Endothelial cell of umbilical vein (primary cell): ENCODE measurements around the gene ZNF488. TPM values are rescaled to one million over a fixed set of nuclear protein-coding genes. Genes with fewer than 3 reads are reported as not detected.

Source experiments
- BruUV-seq: library from RNA; stranded (reverse); fragments of 400-500 nt; replicated peaks from 2 replicates; lab custom pipeline; 2021; lab: Mats Ljungman, UMichigan
- CTCF ChIA-PET: fragments of 300-600, 350-600 bp; sonication (Branson Sonifier 250); formaldehyde crosslinking; loops from one replicate; lab custom pipeline; 2021; ENCODE audit warnings: antibody characterized with exemption, inconsistent platforms; lab: Charles Lee
- POLR2A ChIA-PET: fragments of 300-600, 350-600 bp; sonication (Branson Sonifier 250); formaldehyde crosslinking; loops from one replicate; lab custom pipeline; 2021; ENCODE audit warnings: antibody characterized with exemption, inconsistent platforms; lab: Charles Lee
- DNase-seq: peaks from one replicate; pipeline ENCODE4 v3.0.0-alpha.2; 2011; ENCODE audit warnings: low read depth, low spot score
- FAIRE-seq: peaks from 2 replicates; lab custom pipeline; 2011; peaks lifted over from hg19 to GRCh38; lab: Jason Lieb, UNC
- H2AFZ ChIP-seq: 2 replicates; pipeline ENCODE4 v1.6.0; 2012; ENCODE audit warnings: low read depth, low read length, control low read depth, inconsistent platforms
- H3K27ac ChIP-seq: 2 replicates; pipeline ENCODE4 v1.5.1; 2011; ENCODE audit warnings: low read depth, mild to moderate bottlenecking, control low read depth, low read length, moderate library complexity; ENCODE audit not compliant: insufficient read depth
- H3K27me3 ChIP-seq, 2 experiments: 2 replicates each; pipeline versions ENCODE4 v1.6.0 to v1.6.1; 2011; ENCODE audit warnings: low read length in 2 of 2, mixed read lengths in 1 of 2; ENCODE audit not compliant: control insufficient read depth in 2 of 2, insufficient read depth in 2 of 2
- H3K36me3 ChIP-seq, 2 experiments: 2 replicates in 1 of 2; 3 replicates in 1 of 2; pipeline ENCODE4 v1.5.1; 2011; ENCODE audit warnings: low read length in 2 of 2, mild to moderate bottlenecking in 1 of 2, moderate library complexity in 1 of 2; ENCODE audit not compliant: control insufficient read depth in 2 of 2, insufficient read depth in 2 of 2; ENCODE audit errors: extremely low read depth in 1 of 2
- H3K4me1 ChIP-seq: 3 replicates; pipeline ENCODE4 v1.5.1; 2011; ENCODE audit warnings: mild to moderate bottlenecking, low read length; ENCODE audit not compliant: control insufficient read depth, insufficient read depth; ENCODE audit errors: extremely low read depth
- H3K4me2 ChIP-seq: 2 replicates; pipeline ENCODE4 v1.6.1; 2011; ENCODE audit warnings: low read length, control low read depth, mixed read lengths; ENCODE audit not compliant: insufficient read depth
- H3K4me3 ChIP-seq, 3 experiments: fragments of 200-600 bp in 1 of 3; sonication (generic), shearing (Covaris generic) in 1 of 3; replicated peaks in 1 of 3; 2 replicates each; pipeline ENCODE4 v1.5.1; 2011 to 2016; ENCODE audit warnings: control low read depth in 3 of 3, low read length in 3 of 3, mild to moderate bottlenecking in 2 of 3, inconsistent platforms in 1 of 3, low read depth in 1 of 3, moderate library complexity in 1 of 3; ENCODE audit not compliant: insufficient read depth in 1 of 3
- H3K79me2 ChIP-seq: 2 replicates; pipeline ENCODE4 v1.6.0; 2012; ENCODE audit warnings: low read length, inconsistent platforms; ENCODE audit not compliant: control insufficient read depth, insufficient read depth
- H3K9ac ChIP-seq: replicated peaks from 2 replicates; pipeline ENCODE3; 2011; ENCODE audit warnings: low read length, control low read depth; ENCODE audit not compliant: insufficient read depth; ENCODE audit errors: extremely low read depth
- H3K9me1 ChIP-seq: replicated peaks from 3 replicates; pipeline ENCODE4 v1.6.0; 2011; ENCODE audit warnings: mild to moderate bottlenecking, low read length; ENCODE audit not compliant: control insufficient read depth, insufficient read depth; ENCODE audit errors: extremely low read depth
- H3K9me3 ChIP-seq: replicated peaks from 2 replicates; pipeline ENCODE4 v1.5.1; 2012; ENCODE audit warnings: low read length, inconsistent platforms; ENCODE audit not compliant: control insufficient read depth, insufficient read depth
- H4K20me1 ChIP-seq: replicated peaks from 2 replicates; pipeline ENCODE3; 2011; ENCODE audit warnings: mild to moderate bottlenecking, low read length; ENCODE audit not compliant: control insufficient read depth, insufficient read depth; ENCODE audit errors: extremely low read depth
- EZH2 ChIP-seq: IDR thresholded peaks from 2 replicates; pipeline ENCODE4 v1.6.1; 2012; ENCODE audit warnings: borderline replicate concordance, low read depth, mild to moderate bottlenecking, moderate library complexity, low read length, inconsistent platforms; ENCODE audit not compliant: severe bottlenecking
- FOS ChIP-seq: IDR thresholded peaks from 2 replicates; pipeline ENCODE4 v1.6.1; 2011; ENCODE audit warnings: mild to moderate bottlenecking, low read length, moderate library complexity, borderline replicate concordance; ENCODE audit not compliant: insufficient read depth
- GATA2 ChIP-seq: IDR thresholded peaks from 2 replicates; pipeline ENCODE4 v1.7.0; 2011; ENCODE audit warnings: low read depth, mild to moderate bottlenecking, moderate library complexity, mixed read lengths, low read length; ENCODE audit not compliant: insufficient read length, insufficient read depth
- JUN ChIP-seq: IDR thresholded peaks from 2 replicates; pipeline ENCODE4 v1.6.1; 2011; ENCODE audit warnings: borderline replicate concordance, low read depth; ENCODE audit not compliant: insufficient read length, insufficient read depth
- MAX ChIP-seq: IDR thresholded peaks from 2 replicates; pipeline ENCODE4 v1.6.1; 2011; ENCODE audit not compliant: insufficient read depth, insufficient read length
- MYC ChIP-seq: IDR thresholded peaks from one replicate; pipeline ENCODE4 v1.6.1; 2011; ENCODE audit warnings: mild to moderate bottlenecking, low read depth, low read length
- POLR2A ChIP-seq: IDR thresholded peaks from 2 replicates; pipeline ENCODE4 v1.6.1; 2012; ENCODE audit warnings: low read depth, mild to moderate bottlenecking, control low read depth, low read length
- POLR2AphosphoS5 ChIP-seq: IDR thresholded peaks from 2 replicates; pipeline ENCODE4 v1.6.1; 2012; ENCODE audit warnings: low read depth, mild to moderate bottlenecking, control low read depth, low read length, moderate library complexity; ENCODE audit not compliant: insufficient read depth
- dilution Hi-C: fragments of 300-500 bp; cut with MboI; formaldehyde crosslinking; loops from one replicate; pipeline ENCODE4 v1.15.0; 2019; ENCODE audit warnings: low sequenced_read_pairs; ENCODE audit not compliant: extremely low pct_ligation_motif_present
- intact Hi-C: fragments of 100-400 bp; cut with micrococcal nuclease; formaldehyde crosslinking; loops from one replicate; pipeline ENCODE4 v1.10.0; 2022
- polyA plus RNA-seq, 4 experiments: library from polyadenylated mRNA; depleted of rRNA in 3 of 4; stranded (reverse) in 3 of 4; unstranded in 1 of 4; fragments of >200 nt; gene quantifications; 2 replicates each; pipeline versions ENCODE4 v1.2.1 to v1.2.3, GENCODE V29; 2011 to 2012; ENCODE audit warnings: missing spikeins in 1 of 4
- total RNA-seq: library from RNA; stranded (reverse); gene quantifications from 2 replicates; pipeline ENCODE4 v1.2.3, GENCODE V29; 2021
- TF ChIP-seq, protein P1 (sequence below), 2 donors: IDR thresholded peaks; 1 replicate in 1 of 2; 2 replicates in 1 of 2; pipeline ENCODE4 v1.5.1; 2011; ENCODE audit warnings: low read length in 2 of 2, mild to moderate bottlenecking in 2 of 2, moderate library complexity in 2 of 2, control low read depth in 1 of 2, inconsistent platforms in 1 of 2, low read depth in 1 of 2; ENCODE audit not compliant: insufficient read depth in 1 of 2; ENCODE audit errors: extremely low read depth in 1 of 2

Gene ZNF488
- total and polyA plus RNA-seq, 2 donors (not counting 3 experiments of a cell fraction or from before 2014, with no cell fraction given), result 0.21 to 0.38 TPM

GRCh38 chr10:47370015-47370767, 13.9 kb downstream of the ZNF488 start:
- Histone ChIP-seq H3K4me1 (no peaks in the 10 kb centered on the region), H3K4me2 (no peak overlapping the region), H3K9me1 (no peaks in the 10 kb centered on the region), H3K27ac (no peak overlapping the region), H3K79me2 (no peaks in the 10 kb centered on the region), H3K36me3 (no peaks in the 10 kb centered on the region), H3K4me3 (no peak overlapping the region), H3K9ac (no peak overlapping the region), H3K9me3 (no peaks in the 10 kb centered on the region), H2AFZ (no peak overlapping the region), H3K27me3 (peaks cover 0 to 4% of the 10 kb centered on the region in 2 experiments), H4K20me1 (no peaks in the 10 kb centered on the region)
- DNase-seq, result no peak
- dilution Hi-C loops, result no loop called here
- POLR2A ChIA-PET, result no interaction called here
- BruUV-seq, result no TSS peak
- intact Hi-C loops, result no loop called here
- no peak for TF ChIP-seq FOS
- no peak for TF ChIP-seq EZH2
- TF ChIP-seq, protein P1, sequence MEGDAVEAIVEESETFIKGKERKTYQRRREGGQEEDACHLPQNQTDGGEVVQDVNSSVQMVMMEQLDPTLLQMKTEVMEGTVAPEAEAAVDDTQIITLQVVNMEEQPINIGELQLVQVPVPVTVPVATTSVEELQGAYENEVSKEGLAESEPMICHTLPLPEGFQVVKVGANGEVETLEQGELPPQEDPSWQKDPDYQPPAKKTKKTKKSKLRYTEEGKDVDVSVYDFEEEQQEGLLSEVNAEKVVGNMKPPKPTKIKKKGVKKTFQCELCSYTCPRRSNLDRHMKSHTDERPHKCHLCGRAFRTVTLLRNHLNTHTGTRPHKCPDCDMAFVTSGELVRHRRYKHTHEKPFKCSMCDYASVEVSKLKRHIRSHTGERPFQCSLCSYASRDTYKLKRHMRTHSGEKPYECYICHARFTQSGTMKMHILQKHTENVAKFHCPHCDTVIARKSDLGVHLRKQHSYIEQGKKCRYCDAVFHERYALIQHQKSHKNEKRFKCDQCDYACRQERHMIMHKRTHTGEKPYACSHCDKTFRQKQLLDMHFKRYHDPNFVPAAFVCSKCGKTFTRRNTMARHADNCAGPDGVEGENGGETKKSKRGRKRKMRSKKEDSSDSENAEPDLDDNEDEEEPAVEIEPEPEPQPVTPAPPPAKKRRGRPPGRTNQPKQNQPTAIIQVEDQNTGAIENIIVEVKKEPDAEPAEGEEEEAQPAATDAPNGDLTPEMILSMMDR (IDR thresholded peaks at IDR 0.05; ENCODE audit: extremely low read depth in 1 of 2, insufficient read depth in 1 of 2, low read depth in 1 of 2, low read length in 2 of 2), result no peak
- no peak for TF ChIP-seq MYC
- no peak for TF ChIP-seq POLR2A
- no peak for TF ChIP-seq GATA2
- no peak for TF ChIP-seq JUN
- TF ChIP-seq POLR2AphosphoS5, result no peak
- TF ChIP-seq MAX, result no peak
- FAIRE-seq, result no peak
- CTCF ChIA-PET, result interaction anchor here (1.0 to 1.9 kb wide), 2 partner anchors 9 to 10 kb away, joined by 4 read pairs; no protein-coding TSS in a partner anchor
